ENCODE data around the gene PPP1R15A. TPM values are rescaled to one million over a fixed set of nuclear protein-coding genes. Genes with fewer than 3 reads are reported as not detected.
"Not testable (repeated sequence)": the region's sequence is repeated elsewhere in the genome, so short reads cannot be mapped to it uniquely, and the experiment has no call there.

PPP1R15A gene
- total RNA-seq, 3 donors from 2014 or later = 31.8 to 47.7 (median 44.6) TPM

GRCh38 chr19:48900477-48901406 is 28.5 kb downstream of the PPP1R15A start:
- no peak for TF ChIP-seq CTCF (IDR thresholded peaks at IDR 0.05)
- H3K36me3 ChIP-seq (ENCODE audit: low read depth) = no peaks in the 10 kb centered on the region
- peaks cover 7% of the 10 kb centered on the region for H3K4me1 ChIP-seq (ENCODE audit: low read depth)
- H3K4me3 ChIP-seq = peak overlapping the region; percentile 49
- intact Hi-C loops (cut with DNase I, micrococcal nuclease) = no loop called here
- H3K9me3 ChIP-seq = no peaks in the 10 kb centered on the region
- ATAC-seq (peak; percentile 20), DNase-seq (peak in 1 of 3 donors; percentile 67)

GRCh38 chr19:48902291-48902690 is 30.1 kb downstream of the PPP1R15A start:
- ATAC-seq; intact Hi-C loops (cut with DNase I, micrococcal nuclease); H3K4me1 ChIP-seq (ENCODE audit: low read depth); H3K36me3 ChIP-seq (ENCODE audit: low read depth); H3K4me3 ChIP-seq; DNase-seq; H3K9me3 ChIP-seq: not testable (repeated sequence)

- DNase-seq; ATAC-seq; intact Hi-C loops (cut with DNase I, micrococcal nuclease); H3K4me3 ChIP-seq; H3K9me3 ChIP-seq; H3K4me1 ChIP-seq (ENCODE audit: low read depth); H3K36me3 ChIP-seq (ENCODE audit: low read depth): not testable (repeated sequence)
Measured at GRCh38 chr19:48903788-48904187, 31.6 kb downstream of the PPP1R15A start.

GRCh38 chr19:48905664-48906063 is 33.4 kb downstream of the PPP1R15A start:
- TF ChIP-seq CTCF (IDR thresholded peaks at IDR 0.05) = no peak
- DNase-seq (no peak), ATAC-seq (no peak)
- Histone ChIP-seq H3K4me3 (no peak overlapping the region), H3K36me3 (ENCODE audit: low read depth) (no peaks in the 10 kb centered on the region), H3K4me1 (ENCODE audit: low read depth) (peaks cover 7% of the 10 kb centered on the region), H3K9me3 (no peaks in the 10 kb centered on the region)
- intact Hi-C loops (cut with DNase I, micrococcal nuclease) = no loop called here

GRCh38 chr19:48906324-48906723 is 34.1 kb downstream of the PPP1R15A start:
- Histone ChIP-seq H3K4me1 (ENCODE audit: low read depth) (peaks cover 5% of the 10 kb centered on the region), H3K4me3 (no peak overlapping the region), H3K36me3 (ENCODE audit: low read depth) (no peaks in the 10 kb centered on the region), H3K9me3 (no peaks in the 10 kb centered on the region)
- TF ChIP-seq CTCF (IDR thresholded peaks at IDR 0.05) = no peak
- intact Hi-C loops (cut with DNase I, micrococcal nuclease) = no loop called here
- ATAC-seq (no peak), DNase-seq (no peak)

GRCh38 chr19:48907671-48908070 is 35.5 kb downstream of the PPP1R15A start:
- intact Hi-C loops (cut with DNase I, micrococcal nuclease) = no loop called here
- Histone ChIP-seq H3K4me1 (ENCODE audit: low read depth) (no peaks in the 10 kb centered on the region), H3K36me3 (ENCODE audit: low read depth) (no peaks in the 10 kb centered on the region), H3K9me3 (no peaks in the 10 kb centered on the region), H3K4me3 (no peak overlapping the region)
- peak; percentile 92 for ATAC-seq
- peak; percentile 60 to 75 (median 62) for DNase-seq
- TF ChIP-seq CTCF (IDR thresholded peaks at IDR 0.05) = no peak

- DNase-seq; intact Hi-C loops (cut with DNase I, micrococcal nuclease); H3K36me3 ChIP-seq (ENCODE audit: low read depth); H3K4me1 ChIP-seq (ENCODE audit: low read depth); ATAC-seq; H3K9me3 ChIP-seq; H3K4me3 ChIP-seq: not testable (repeated sequence)
Measured at GRCh38 chr19:48909424-48910077, 37.3 kb downstream of the PPP1R15A start.
